GM21528 (cell line): ENCODE results near the gene OR5T2.
"Not testable (repeated sequence)": the region's sequence is repeated elsewhere in the genome, so short reads cannot be mapped to it uniquely, and the experiment has no call there.

Experiments
- ATAC-seq: cut with Tn5 transposase; IDR thresholded peaks from one replicate; pipeline ENCODE4 v1.9.1; 2021; ENCODE audit warnings: mild to moderate bottlenecking, moderate library complexity; ENCODE audit not compliant: unreplicated experiment, low FRiP score

The OR5T2 gene

GRCh38 chr11:56234155-56234554 lies at the start of gene OR5T2:
Gene OR5T2, minus strand, starts transcription at chr11:56234255. Its CDS starts 1,193 bp downstream, at chr11:56233062.
- no peak for ATAC-seq

DNA sequence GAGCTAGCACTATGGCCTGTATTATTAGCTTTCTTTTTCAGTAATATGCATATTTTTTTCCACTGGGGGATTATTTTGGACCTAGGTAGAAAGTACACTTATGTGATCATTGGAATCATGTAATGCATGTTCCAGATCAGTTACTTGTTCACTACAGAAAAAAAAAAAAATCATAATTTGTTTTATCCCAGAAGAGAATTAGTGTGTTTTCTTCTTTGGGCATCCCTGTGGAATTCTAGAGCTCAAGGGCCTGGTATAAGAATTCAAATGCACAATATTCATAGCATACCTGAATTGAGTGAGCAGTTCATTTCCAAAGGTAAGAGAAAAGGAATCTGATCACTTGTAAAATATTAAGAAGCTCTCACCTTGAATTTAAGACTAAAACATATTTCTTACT lies 39.8 kb upstream of the OR5T2 start, which contains the start of gene OR5T1:
TSS of gene OR5T1 (plus strand) at position 301 of the 400 bp plus-strand sequence. CDS start 1,485 bp downstream, outside the sequence.
- ATAC-seq: no peak

- ATAC-seq: no peak
Observed at GRCh38 chr11:56271092-56271491, 37.0 kb upstream of the OR5T2 start.

DNA sequence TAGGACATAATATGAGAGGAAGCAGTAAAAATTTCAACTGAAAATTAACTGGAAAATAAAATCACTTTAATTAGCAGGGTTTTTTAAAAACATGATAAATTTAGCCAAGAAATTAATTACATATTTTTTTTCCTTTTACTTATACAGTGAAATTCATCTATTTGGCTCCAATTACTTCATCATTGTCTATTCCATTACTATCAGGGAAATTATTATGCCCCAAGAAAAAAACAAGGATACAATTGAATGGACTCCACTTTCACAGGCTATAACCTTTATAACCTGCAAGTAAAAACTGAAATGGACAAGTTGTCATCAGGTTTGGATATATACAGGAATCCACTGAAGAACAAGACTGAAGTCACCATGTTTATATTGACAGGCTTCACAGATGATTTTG lies 17.9 kb upstream of the OR5T2 start, which contains the start of gene OR5T3:
TSS of gene OR5T3 (plus strand) at position 301 of the 400 bp plus-strand sequence. CDS start at position 301, 0 bp downstream.
- ATAC-seq: no peak

DNA sequence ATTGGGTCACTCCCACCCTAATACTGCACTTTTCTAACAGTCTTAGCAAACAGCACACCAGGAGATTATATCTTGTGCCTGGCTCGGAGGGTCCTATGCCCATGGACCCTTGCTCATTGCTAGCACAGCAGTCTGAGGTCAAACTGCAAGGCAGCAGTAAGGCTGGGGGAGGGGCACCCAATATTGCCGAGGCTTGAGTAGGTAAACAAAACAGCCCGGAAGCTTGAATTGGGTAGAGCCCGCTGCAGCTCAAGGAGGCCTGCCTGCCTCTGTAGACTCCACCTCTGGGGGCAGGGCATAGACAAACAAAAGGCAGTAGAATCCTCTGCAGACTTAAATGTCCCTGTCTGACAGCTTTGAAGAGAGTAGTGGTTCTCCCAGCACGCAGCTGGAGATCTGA lies 14.3 kb downstream of the OR5T2 start:
- not testable (repeated sequence) for ATAC-seq

- ATAC-seq: no peak
Observed at GRCh38 chr11:56214537-56214936, 19.5 kb downstream of the OR5T2 start.

GRCh38 chr11:56207790-56208189 lies 26.3 kb downstream of the OR5T2 start:
- ATAC-seq: no peak

- no peak for ATAC-seq
Observed at GRCh38 chr11:56197367-56197766, 36.7 kb downstream of the OR5T2 start.

- ATAC-seq: no peak
Observed at GRCh38 chr11:56196705-56197104, 37.4 kb downstream of the OR5T2 start.

- ATAC-seq: no peak
Observed at GRCh38 chr11:56188602-56189001, 45.5 kb downstream of the OR5T2 start.

- ATAC-seq: no peak
Observed at GRCh38 chr11:56183459-56183858, 50.6 kb downstream of the OR5T2 start.
